Thoracic aorta (tissue), 2 donors: Measurements from ENCODE around the gene MSRB3. TPM values are rescaled to one million over a fixed set of nuclear protein-coding genes. Genes with fewer than 3 reads are reported as not detected.

ENCODE experiments used
- ATAC-seq: fragments of 150-250 bp; one replicate; pipeline ENCODE4 v1.8.0; 2017; ENCODE audit warnings: low read depth; ENCODE audit not compliant: insufficient number of reproducible peaks, low FRiP score
- DNase-seq: peaks from one replicate; pipeline ENCODE4 v3.0.0-alpha.2; 2020; ENCODE audit warnings: low spot score
- H3K27ac ChIP-seq, 2 donors: fragments of 200-600 bp; sonication (generic); 1 replicate in 1 of 2; 2 replicates in 1 of 2; pipeline ENCODE4 v1.5.1; 2016; ENCODE audit warnings: mild to moderate bottlenecking in 2 of 2, moderate library complexity in 2 of 2
- H3K27me3 ChIP-seq: fragments of 200-600 bp; sonication (generic); replicated peaks from 2 replicates; pipeline ENCODE4 v1.6.0; 2016; ENCODE audit warnings: mild to moderate bottlenecking; ENCODE audit not compliant: insufficient read depth
- H3K36me3 ChIP-seq: fragments of 200-600 bp; sonication (generic); one replicate; pipeline ENCODE4 v1.5.1; 2016
- H3K4me1 ChIP-seq, 2 donors: fragments of 200-600 bp; sonication (generic); 1 replicate in 1 of 2; 2 replicates in 1 of 2; pipeline versions ENCODE4 v1.5.1 to v1.6.0; 2016; ENCODE audit warnings: low read depth in 2 of 2, mild to moderate bottlenecking in 1 of 2; ENCODE audit not compliant: control insufficient read depth in 1 of 2
- H3K4me3 ChIP-seq: fragments of 200-600 bp; sonication (generic); 2 replicates; pipeline ENCODE4 v1.5.1; 2016; ENCODE audit warnings: mild to moderate bottlenecking
- H3K9me3 ChIP-seq: fragments of 200-600 bp; sonication (generic); 2 replicates; pipeline ENCODE4 v1.5.1; 2016
- CTCF ChIP-seq: fragments of 200-600 bp; sonication (generic); IDR thresholded peaks from one replicate; pipeline ENCODE4 v1.5.1; 2019; ENCODE audit warnings: antibody characterized with exemption
- total RNA-seq, 2 donors: library from RNA; depleted of rRNA; stranded (reverse); fragments of >200 nt; gene quantifications; one replicate each; pipeline versions ENCODE4 v1.1.0 to v1.2.3, GENCODE V29; 2016

Gene MSRB3
- total RNA-seq, 2 donors from 2014 or later, result 221 to 232 TPM

GRCh38 chr12:65415826-65416225 is 137.3 kb downstream of the MSRB3 start:
- no peak for ATAC-seq
- Histone ChIP-seq H3K9me3 (peaks cover 5% of the 10 kb centered on the region), H3K27ac (no peak overlapping the region), H3K4me3 (no peak overlapping the region), H3K36me3 (peaks cover 16% of the 10 kb centered on the region), H3K27me3 (no peaks in the 10 kb centered on the region), H3K4me1 (no peaks in the 10 kb centered on the region)
- no peak for TF ChIP-seq CTCF
- no peak for DNase-seq

- ATAC-seq (no peak), DNase-seq (no peak)
- TF ChIP-seq CTCF, result no peak
- Histone ChIP-seq H3K27ac (no peak overlapping the region), H3K36me3 (peaks cover 21% of the 10 kb centered on the region), H3K4me1 (no peaks in the 10 kb centered on the region), H3K27me3 (no peaks in the 10 kb centered on the region), H3K9me3 (peaks cover 18% of the 10 kb centered on the region), H3K4me3 (no peak overlapping the region)
These were observed 141.0 kb downstream of the MSRB3 start for GRCh38 chr12:65419284-65420072.

- Histone ChIP-seq H3K36me3 (peaks cover 21% of the 10 kb centered on the region), H3K27ac (no peak overlapping the region), H3K27me3 (no peaks in the 10 kb centered on the region), H3K4me1 (no peaks in the 10 kb centered on the region), H3K9me3 (peaks cover 25% of the 10 kb centered on the region), H3K4me3 (no peak overlapping the region)
- no peak for DNase-seq
- ATAC-seq, result no peak
- no peak for TF ChIP-seq CTCF
These were observed 142.5 kb downstream of the MSRB3 start for GRCh38 chr12:65420941-65421340.

GRCh38 chr12:65427646-65428045 is 149.2 kb downstream of the MSRB3 start:
- ATAC-seq, result no peak
- H3K4me3 ChIP-seq, result no peak overlapping the region
- no peaks in the 10 kb centered on the region for H3K36me3 ChIP-seq

GRCh38 chr12:65430006-65430405 is 151.5 kb downstream of the MSRB3 start:
- ATAC-seq (no peak), DNase-seq (no peak)
- no peak overlapping the region for H3K4me3 ChIP-seq
- no peaks in the 10 kb centered on the region for H3K27me3 ChIP-seq
- H3K36me3 ChIP-seq, result no peaks in the 10 kb centered on the region
- no peak overlapping the region for H3K27ac ChIP-seq
- peaks cover 18% of the 10 kb centered on the region for H3K9me3 ChIP-seq
- peaks cover 0 to 21% of the 10 kb centered on the region in 2 donors for H3K4me1 ChIP-seq
- TF ChIP-seq CTCF, result no peak

More at GRCh38 chr12:65427646-65428045, 149.2 kb downstream of the MSRB3 start:
- Histone ChIP-seq H3K4me1 (peaks cover 0 to 21% of the 10 kb centered on the region in 2 donors), H3K27ac (no peak overlapping the region), H3K27me3 (no peaks in the 10 kb centered on the region), H3K9me3 (peaks cover 18% of the 10 kb centered on the region)
- TF ChIP-seq CTCF, result no peak
- DNase-seq, result no peak
